ENCODE data around the gene ZFP90.

DNA sequence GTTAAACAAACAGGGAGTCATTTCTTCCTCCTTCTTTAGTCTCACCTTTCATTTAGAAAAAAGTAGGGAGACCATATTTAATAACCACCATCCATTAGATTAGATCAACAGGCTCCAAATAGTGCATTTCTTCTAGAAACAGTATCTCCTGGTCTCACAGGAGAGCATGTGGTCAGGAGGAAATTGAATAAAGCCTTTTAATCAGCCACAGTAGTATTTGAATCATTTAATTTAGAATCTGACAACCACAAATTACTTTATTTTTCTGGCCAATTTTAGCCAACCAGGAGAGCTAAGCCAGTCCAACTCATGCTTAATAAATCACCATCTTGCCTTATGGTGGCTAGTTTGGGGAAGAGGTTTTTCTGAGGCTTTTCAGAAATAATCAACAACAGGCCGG, 26.3 kb upstream of the ZFP90 start:
- TF ChIP-seq, protein P1, sequence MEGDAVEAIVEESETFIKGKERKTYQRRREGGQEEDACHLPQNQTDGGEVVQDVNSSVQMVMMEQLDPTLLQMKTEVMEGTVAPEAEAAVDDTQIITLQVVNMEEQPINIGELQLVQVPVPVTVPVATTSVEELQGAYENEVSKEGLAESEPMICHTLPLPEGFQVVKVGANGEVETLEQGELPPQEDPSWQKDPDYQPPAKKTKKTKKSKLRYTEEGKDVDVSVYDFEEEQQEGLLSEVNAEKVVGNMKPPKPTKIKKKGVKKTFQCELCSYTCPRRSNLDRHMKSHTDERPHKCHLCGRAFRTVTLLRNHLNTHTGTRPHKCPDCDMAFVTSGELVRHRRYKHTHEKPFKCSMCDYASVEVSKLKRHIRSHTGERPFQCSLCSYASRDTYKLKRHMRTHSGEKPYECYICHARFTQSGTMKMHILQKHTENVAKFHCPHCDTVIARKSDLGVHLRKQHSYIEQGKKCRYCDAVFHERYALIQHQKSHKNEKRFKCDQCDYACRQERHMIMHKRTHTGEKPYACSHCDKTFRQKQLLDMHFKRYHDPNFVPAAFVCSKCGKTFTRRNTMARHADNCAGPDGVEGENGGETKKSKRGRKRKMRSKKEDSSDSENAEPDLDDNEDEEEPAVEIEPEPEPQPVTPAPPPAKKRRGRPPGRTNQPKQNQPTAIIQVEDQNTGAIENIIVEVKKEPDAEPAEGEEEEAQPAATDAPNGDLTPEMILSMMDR (IDR thresholded peaks at IDR 0.05; ENCODE audit: low read depth, low read length), result no peak
- TF ChIP-seq EZH2phosphoT487 (IDR thresholded peaks at IDR 0.05; ENCODE audit: low read depth), result no peak
